GM19043 (cell line): Measurements from ENCODE around the gene TMEM8B.

ENCODE experiments used
- ATAC-seq: cut with Tn5 transposase; IDR thresholded peaks from one replicate; pipeline ENCODE4 v1.9.1; 2021; ENCODE audit warnings: low read depth; ENCODE audit not compliant: unreplicated experiment

TMEM8B gene

GRCh38 chr9:35829084-35829763, at the start of gene TMEM8B:
TMEM8B (plus strand) TSS chr9:35829228; CDS start chr9:35829448, 220 bp downstream.
- peak; percentile 65 for ATAC-seq

GRCh38 chr9:35781066-35781465, 48.0 kb upstream of the TMEM8B start:
- no peak for ATAC-seq

GRCh38 chr9:35783418-35783817, 45.6 kb upstream of the TMEM8B start:
- no peak for ATAC-seq

- no peak for ATAC-seq
These were observed 39.5 kb upstream of the TMEM8B start for GRCh38 chr9:35789541-35789940.

GRCh38 chr9:35790025-35790384, 39.0 kb upstream of the TMEM8B start:
- ATAC-seq: no peak

GRCh38 chr9:35790385-35791296, 38.4 kb upstream of the TMEM8B start:
- no peak for ATAC-seq

GRCh38 chr9:35791297-35791921, 37.6 kb upstream of the TMEM8B start, which contains the start of gene NPR2:
NPR2 (plus strand) TSS chr9:35791591; CDS start chr9:35792409, 818 bp downstream.
- no peak for ATAC-seq

GRCh38 chr9:35792024-35792813, 36.8 kb upstream of the TMEM8B start:
- ATAC-seq: no peak

- ATAC-seq: no peak
These were observed 36.2 kb upstream of the TMEM8B start for GRCh38 chr9:35792826-35793225.

GRCh38 chr9:35793461-35793860, 35.6 kb upstream of the TMEM8B start:
- no peak for ATAC-seq

- no peak for ATAC-seq
These were observed 33.3 kb upstream of the TMEM8B start for GRCh38 chr9:35795695-35796094.

GRCh38 chr9:35797311-35798109, 31.5 kb upstream of the TMEM8B start:
- ATAC-seq: no peak

- no peak for ATAC-seq
These were observed 30.2 kb upstream of the TMEM8B start for GRCh38 chr9:35798658-35799374.

- ATAC-seq: no peak
These were observed 28.5 kb upstream of the TMEM8B start for GRCh38 chr9:35800530-35800929.

- ATAC-seq: no peak
These were observed 27.5 kb upstream of the TMEM8B start for GRCh38 chr9:35801328-35802128.

- no peak for ATAC-seq
These were observed 22.9 kb upstream of the TMEM8B start for GRCh38 chr9:35806101-35806500.

- ATAC-seq: no peak
These were observed 20.6 kb upstream of the TMEM8B start for GRCh38 chr9:35808433-35808832.

GRCh38 chr9:35810122-35810521, 18.9 kb upstream of the TMEM8B start:
- no peak for ATAC-seq
